PC-9 (cell line): ENCODE results near the gene SALL3. TPM values are rescaled to one million over a fixed set of nuclear protein-coding genes. Genes with fewer than 3 reads are reported as not detected.

Experiments used
- BruUV-seq: library from RNA; stranded (reverse); fragments of 400-500 nt; replicated peaks from 2 replicates; lab custom pipeline; 2021; lab: Mats Ljungman, UMichigan
- CTCF ChIA-PET: fragments of 300-600 bp; sonication (Branson Sonifier 250); formaldehyde crosslinking; loops from one replicate; lab custom pipeline; 2022; ENCODE audit warnings: antibody characterized with exemption; lab: Charles Lee
- POLR2A ChIA-PET: fragments of 300-600 bp; sonication (Branson Sonifier 250); formaldehyde crosslinking; loops from one replicate; lab custom pipeline; 2022; ENCODE audit warnings: antibody characterized with exemption; ENCODE audit not compliant: unreplicated experiment; lab: Charles Lee
- DNase-seq, 2 experiments: peaks; one replicate each; pipeline versions ENCODE4 v3.0.0 to v3.0.0-alpha.2; 2015 to 2022; ENCODE audit warnings: mixed read lengths in 1 of 2
- H2AFZ ChIP-seq: fragments of 200-600 bp; sonication (generic); 2 replicates; pipeline ENCODE4 v1.8.1; 2017; ENCODE audit warnings: antibody characterized with exemption
- H3F3A ChIP-seq: fragments of 200-600 bp; sonication (generic); 2 replicates; pipeline ENCODE4 v1.8.1; 2017; ENCODE audit warnings: antibody characterized with exemption, mild to moderate bottlenecking, low read depth; ENCODE audit not compliant: insufficient read depth
- H3K27ac ChIP-seq: fragments of 200-600 bp; sonication (generic); 2 replicates; pipeline ENCODE4 v1.6.1; 2016; ENCODE audit warnings: mixed run types
- H3K27me3 ChIP-seq: fragments of 200-600 bp; sonication (generic); 2 replicates; pipeline ENCODE4 v1.6.1; 2016; ENCODE audit warnings: low read depth, mixed run types; ENCODE audit not compliant: insufficient read depth
- H3K36me3 ChIP-seq: fragments of 200-600 bp; sonication (generic); 2 replicates; pipeline ENCODE4 v1.6.1; 2016; ENCODE audit warnings: low read depth, mixed run types
- H3K4me1 ChIP-seq: fragments of 200-600 bp; sonication (generic); replicated peaks from 2 replicates; pipeline ENCODE4 v1.6.1; 2016; ENCODE audit warnings: mixed run types; ENCODE audit not compliant: insufficient read depth
- H3K4me2 ChIP-seq: fragments of 200-600 bp; sonication (generic); 2 replicates; pipeline ENCODE4 v1.6.1; 2017; ENCODE audit warnings: mixed run types
- H3K4me3 ChIP-seq: fragments of 200-600 bp; sonication (generic); 2 replicates; pipeline ENCODE4 v1.6.1; 2016; ENCODE audit warnings: mixed run types
- H3K79me2 ChIP-seq: fragments of 200-600 bp; sonication (generic); 2 replicates; pipeline ENCODE4 v1.6.1; 2017; ENCODE audit warnings: low read depth, mixed run types
- H3K9me2 ChIP-seq: fragments of 200-600 bp; sonication (generic); 2 replicates; pipeline ENCODE4 v1.8.1; 2017; ENCODE audit warnings: mild to moderate bottlenecking; ENCODE audit not compliant: insufficient read depth
- H3K9me3 ChIP-seq: fragments of 200-600 bp; sonication (generic); 2 replicates; pipeline ENCODE4 v1.8.1; 2016; ENCODE audit warnings: low read depth; ENCODE audit not compliant: insufficient read depth
- H4K20me1 ChIP-seq: fragments of 200-600 bp; sonication (generic); 2 replicates; pipeline ENCODE4 v1.8.1; 2017; ENCODE audit not compliant: insufficient read depth
- EZH2 ChIP-seq: fragments of 200-600 bp; sonication (generic); IDR thresholded peaks from 2 replicates; pipeline ENCODE4 v1.8.0; 2017; ENCODE audit warnings: antibody characterized with exemption, low read depth
- intact Hi-C: fragments of 100-400 bp; cut with micrococcal nuclease; formaldehyde crosslinking; loops from one replicate; pipeline ENCODE4 v1.10.0; 2022; ENCODE audit not compliant: unreplicated experiment
- total RNA-seq: library from RNA; stranded (reverse); gene quantifications from 2 replicates; pipeline ENCODE4 v1.2.3, GENCODE V29; 2021
- TF ChIP-seq, protein P1 (sequence below): fragments of 200-600 bp; sonication (generic); conservative IDR thresholded peaks from 2 replicates; pipeline ENCODE4 v1.6.1; 2017; ENCODE audit warnings: mixed run types, antibody characterized with exemption, mild to moderate bottlenecking, moderate library complexity

Gene SALL3
- total RNA-seq, 1 experiment from 2014 or later: not detected

- Histone ChIP-seq H3F3A (no peaks in the 10 kb centered on the region), H3K9me2 (no peaks in the 10 kb centered on the region), H3K4me2 (no peak overlapping the region), H2AFZ (no peak overlapping the region), H4K20me1 (no peaks in the 10 kb centered on the region), H3K27me3 (peaks cover 63% of the 10 kb centered on the region), H3K4me1 (no peaks in the 10 kb centered on the region), H3K79me2 (no peaks in the 10 kb centered on the region), H3K4me3 (no peak overlapping the region), H3K36me3 (no peaks in the 10 kb centered on the region), H3K27ac (no peak overlapping the region), H3K9me3 (no peaks in the 10 kb centered on the region)
- DNase-seq: no peak
- TF ChIP-seq, protein P1, sequence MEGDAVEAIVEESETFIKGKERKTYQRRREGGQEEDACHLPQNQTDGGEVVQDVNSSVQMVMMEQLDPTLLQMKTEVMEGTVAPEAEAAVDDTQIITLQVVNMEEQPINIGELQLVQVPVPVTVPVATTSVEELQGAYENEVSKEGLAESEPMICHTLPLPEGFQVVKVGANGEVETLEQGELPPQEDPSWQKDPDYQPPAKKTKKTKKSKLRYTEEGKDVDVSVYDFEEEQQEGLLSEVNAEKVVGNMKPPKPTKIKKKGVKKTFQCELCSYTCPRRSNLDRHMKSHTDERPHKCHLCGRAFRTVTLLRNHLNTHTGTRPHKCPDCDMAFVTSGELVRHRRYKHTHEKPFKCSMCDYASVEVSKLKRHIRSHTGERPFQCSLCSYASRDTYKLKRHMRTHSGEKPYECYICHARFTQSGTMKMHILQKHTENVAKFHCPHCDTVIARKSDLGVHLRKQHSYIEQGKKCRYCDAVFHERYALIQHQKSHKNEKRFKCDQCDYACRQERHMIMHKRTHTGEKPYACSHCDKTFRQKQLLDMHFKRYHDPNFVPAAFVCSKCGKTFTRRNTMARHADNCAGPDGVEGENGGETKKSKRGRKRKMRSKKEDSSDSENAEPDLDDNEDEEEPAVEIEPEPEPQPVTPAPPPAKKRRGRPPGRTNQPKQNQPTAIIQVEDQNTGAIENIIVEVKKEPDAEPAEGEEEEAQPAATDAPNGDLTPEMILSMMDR: no peak
- no peak for TF ChIP-seq EZH2
- no TSS peak for BruUV-seq
- CTCF ChIA-PET: no interaction called here
- intact Hi-C loops: no loop called here
- POLR2A ChIA-PET: no interaction called here
Measured at GRCh38 chr18:78972385-78972918, 7.2 kb upstream of the SALL3 start.

DNA sequence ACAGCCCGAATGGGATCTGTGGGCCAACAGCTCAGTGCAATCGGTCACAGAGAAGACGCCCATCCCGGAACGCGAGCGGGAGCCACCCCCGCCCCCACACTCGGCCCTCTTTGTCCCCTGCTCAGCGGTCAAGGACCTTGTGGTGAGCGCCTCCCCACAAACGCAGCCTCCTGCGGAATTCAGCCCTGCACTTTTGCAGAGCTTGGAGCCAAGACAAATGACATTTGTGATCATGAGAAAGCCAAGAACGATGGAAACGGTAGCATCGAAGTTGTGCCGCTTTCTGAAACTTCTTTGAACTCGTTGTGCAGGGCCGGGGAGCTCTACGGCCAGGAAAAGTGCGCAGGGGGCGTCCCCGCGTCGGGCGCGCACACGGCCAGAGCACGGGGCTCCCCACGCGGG lies 6.7 kb upstream of the SALL3 start:
- no peaks in the 10 kb centered on the region for H3K36me3 ChIP-seq
- no peaks in the 10 kb centered on the region for H3K4me1 ChIP-seq
- no peaks in the 10 kb centered on the region for H3K79me2 ChIP-seq
- no peak overlapping the region for H2AFZ ChIP-seq
- H3K9me3 ChIP-seq: no peaks in the 10 kb centered on the region
- CTCF ChIA-PET: no interaction called here
- no peaks in the 10 kb centered on the region for H3F3A ChIP-seq
- H3K27ac ChIP-seq: no peak overlapping the region
- no peak overlapping the region for H3K4me2 ChIP-seq
- intact Hi-C loops: no loop called here
- no peaks in the 10 kb centered on the region for H3K9me2 ChIP-seq
- POLR2A ChIA-PET: no interaction called here
- no peak for TF ChIP-seq EZH2
- no TSS peak for BruUV-seq
- H3K4me3 ChIP-seq: no peak overlapping the region
- peaks cover 58% of the 10 kb centered on the region for H3K27me3 ChIP-seq
- DNase-seq: no peak
- no peaks in the 10 kb centered on the region for H4K20me1 ChIP-seq

- H3K36me3 ChIP-seq: no peaks in the 10 kb centered on the region
- no peaks in the 10 kb centered on the region for H3K79me2 ChIP-seq
- intact Hi-C loops: no loop called here
- no peaks in the 10 kb centered on the region for H4K20me1 ChIP-seq
- DNase-seq: no peak
- no TSS peak for BruUV-seq
- ChIA-PET POLR2A (no interaction called here), CTCF (no interaction called here)
- no peaks in the 10 kb centered on the region for H3K4me1 ChIP-seq
- H3F3A ChIP-seq: no peaks in the 10 kb centered on the region
- no peak overlapping the region for H2AFZ ChIP-seq
- H3K9me2 ChIP-seq: no peaks in the 10 kb centered on the region
- no peaks in the 10 kb centered on the region for H3K9me3 ChIP-seq
- no peak overlapping the region for H3K27ac ChIP-seq
- no peak for TF ChIP-seq EZH2
- TF ChIP-seq, protein P1: no peak
- H3K4me2 ChIP-seq: no peak overlapping the region
- H3K4me3 ChIP-seq: no peak overlapping the region
- peaks cover 52% of the 10 kb centered on the region for H3K27me3 ChIP-seq
Measured at GRCh38 chr18:78973357-78974083, 6.1 kb upstream of the SALL3 start.
